ENCODE data around the gene GUCY1A1. TPM values are rescaled to one million over a fixed set of nuclear protein-coding genes. Genes with fewer than 3 reads are reported as not detected.

The GUCY1A1 gene
- total RNA-seq, 2 experiments from 2014 or later: 0.09 to 0.45 TPM

GRCh38 chr4:155762334-155762733, 95.7 kb downstream of the GUCY1A1 start:
- Mint-ChIP-seq H3K4me1 (ENCODE audit: low read depth) (peaks cover 7% of the 10 kb centered on the region), H3K4me3 (no peak overlapping the region), H3K9me3 (no peaks in the 10 kb centered on the region), H3K27ac (no peak overlapping the region), H3K36me3 (ENCODE audit: low read depth) (no peaks in the 10 kb centered on the region), H3K27me3 (peaks cover 26% of the 10 kb centered on the region)
- ChIA-PET POLR2A (no interaction called here), CTCF (no interaction called here)
- ATAC-seq (no peak), DNase-seq (no peak)
- no peak for TF ChIP-seq CTCF (IDR thresholded peaks at IDR 0.05)
- intact Hi-C loops (cut with micrococcal nuclease): no loop called here

GRCh38 chr4:155763551-155763950, 96.9 kb downstream of the GUCY1A1 start:
- Mint-ChIP-seq H3K9me3 (no peaks in the 10 kb centered on the region), H3K27me3 (peaks cover 18% of the 10 kb centered on the region), H3K4me3 (no peak overlapping the region), H3K4me1 (ENCODE audit: low read depth) (peaks cover 7% of the 10 kb centered on the region), H3K27ac (no peak overlapping the region), H3K36me3 (ENCODE audit: low read depth) (no peaks in the 10 kb centered on the region)
- ATAC-seq (no peak), DNase-seq (no peak)
- ChIA-PET POLR2A (no interaction called here), CTCF (no interaction called here)
- intact Hi-C loops (cut with micrococcal nuclease): no loop called here
- no peak for TF ChIP-seq CTCF (IDR thresholded peaks at IDR 0.05)

GRCh38 chr4:155765149-155765548, 98.5 kb downstream of the GUCY1A1 start:
- DNase-seq (no peak), ATAC-seq (no peak)
- Mint-ChIP-seq H3K27me3 (peaks cover 22% of the 10 kb centered on the region), H3K4me1 (ENCODE audit: low read depth) (peaks cover 7% of the 10 kb centered on the region), H3K36me3 (ENCODE audit: low read depth) (no peaks in the 10 kb centered on the region), H3K9me3 (no peaks in the 10 kb centered on the region), H3K27ac (no peak overlapping the region), H3K4me3 (no peak overlapping the region)
- intact Hi-C loops (cut with micrococcal nuclease): no loop called here
- ChIA-PET POLR2A (no interaction called here), CTCF (no interaction called here)
- no peak for TF ChIP-seq CTCF (IDR thresholded peaks at IDR 0.05)

DNA sequence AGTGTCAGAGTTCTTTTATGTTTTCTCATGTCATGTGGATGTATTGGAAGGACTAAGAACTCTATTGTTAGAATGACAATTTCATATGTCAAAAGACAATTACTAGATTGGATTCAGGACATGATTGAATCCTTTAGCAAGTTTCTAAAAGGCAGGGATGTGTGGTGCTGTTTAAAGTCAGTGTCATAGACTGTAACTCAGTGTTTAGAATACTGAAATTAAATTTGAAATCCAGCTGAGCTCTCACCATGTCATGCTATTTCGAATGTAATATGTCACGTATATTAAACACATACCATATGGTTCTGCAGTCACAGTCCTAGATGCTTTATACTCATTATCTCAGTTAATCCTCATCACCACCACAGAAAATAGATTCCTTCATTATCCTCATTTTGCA, 100.0 kb downstream of the GUCY1A1 start:
- H3K4me1 Mint-ChIP-seq (ENCODE audit: low read depth): peaks cover 4% of the 10 kb centered on the region
- no peak overlapping the region for H3K27ac Mint-ChIP-seq
- H3K9me3 Mint-ChIP-seq: no peaks in the 10 kb centered on the region
- H3K27me3 Mint-ChIP-seq: peaks cover 14% of the 10 kb centered on the region
- intact Hi-C loops (cut with micrococcal nuclease): no loop called here
- no peaks in the 10 kb centered on the region for H3K36me3 Mint-ChIP-seq (ENCODE audit: low read depth)
- ATAC-seq (no peak), DNase-seq (no peak)
- CTCF ChIA-PET: no interaction called here
- POLR2A ChIA-PET: no interaction called here
- H3K4me3 Mint-ChIP-seq: no peak overlapping the region
- TF ChIP-seq CTCF (IDR thresholded peaks at IDR 0.05): no peak

DNA sequence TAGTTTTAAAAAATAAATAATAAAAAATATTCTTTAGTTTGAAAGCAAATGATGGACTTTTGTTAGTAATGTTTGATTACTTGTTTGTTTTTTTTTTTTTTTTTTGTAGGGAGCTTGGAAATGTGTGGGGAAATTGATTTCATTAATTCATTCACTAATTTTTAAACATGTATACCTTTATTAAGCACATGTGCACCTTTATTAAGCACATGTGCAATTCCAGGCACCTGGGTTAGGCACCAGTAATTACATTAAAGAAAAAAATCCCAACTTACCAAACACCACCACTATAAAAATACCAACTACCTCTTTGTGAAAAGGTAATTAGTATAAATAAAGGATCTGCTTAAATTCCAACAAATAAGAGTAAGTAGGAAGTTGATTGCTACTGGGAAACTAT, 101.7 kb downstream of the GUCY1A1 start:
- no peak overlapping the region for H3K4me3 Mint-ChIP-seq

More for the DNA sequence above, 101.7 kb downstream of the GUCY1A1 start:
- no peak for TF ChIP-seq CTCF (IDR thresholded peaks at IDR 0.05)
- intact Hi-C loops (cut with micrococcal nuclease): no loop called here
- Mint-ChIP-seq H3K27ac (no peak overlapping the region), H3K4me1 (ENCODE audit: low read depth) (peaks cover 1% of the 10 kb centered on the region), H3K9me3 (no peaks in the 10 kb centered on the region), H3K36me3 (ENCODE audit: low read depth) (no peaks in the 10 kb centered on the region), H3K27me3 (peaks cover 8% of the 10 kb centered on the region)
- DNase-seq: no peak
- ATAC-seq: no peak
- POLR2A ChIA-PET: no interaction called here
- CTCF ChIA-PET: no interaction called here

Measured in activated CD8-positive, alpha-beta T cell treated with anti-CD3 and anti-CD28 coated beads for 36 hours (primary cell).